Breast epithelium (tissue), 3 donors: Measurements from ENCODE around the gene PASK.

Experiments
- CTCF ChIP-seq, 3 donors: fragments of 450-650 bp; IDR thresholded peaks; one replicate each; pipeline ENCODE4 v1.5.1; 2016 to 2017; ENCODE audit warnings: antibody characterized with exemption in 3 of 3, mild to moderate bottlenecking in 3 of 3, moderate library complexity in 3 of 3
- POLR2A ChIP-seq: fragments of 450-650 bp; IDR thresholded peaks from one replicate; pipeline ENCODE4 v1.6.1; 2016; ENCODE audit warnings: antibody characterized with exemption, mild to moderate bottlenecking, moderate library complexity
- POLR2AphosphoS5 ChIP-seq, 3 donors: sonication (generic); formaldehyde crosslinking; IDR thresholded peaks; one replicate each; pipeline ENCODE4 v1.6.1; 2017; ENCODE audit warnings: antibody characterized with exemption in 3 of 3

GRCh38 chr2:241108271-241109209 lies 40.7 kb downstream of the PASK start:
- no peak for TF ChIP-seq CTCF (IDR thresholded peaks at IDR 0.05)
- no peak for TF ChIP-seq POLR2A
- no peak for TF ChIP-seq POLR2AphosphoS5 (IDR thresholded peaks at IDR 0.05)
